ENCODE measurements around the gene AGBL4. TPM values are rescaled to one million over a fixed set of nuclear protein-coding genes. Genes with fewer than 3 reads are reported as not detected.

Gene AGBL4
- total RNA-seq, 1 donor from 2014 or later = 2.1 TPM

- no peaks in the 10 kb centered on the region for H3K9me3 ChIP-seq
- DNase-seq (no peak), ATAC-seq (no peak)
- no peak overlapping the region for H3K27ac ChIP-seq
- intact Hi-C loops (cut with DNase I) = no loop called here
- H3K36me3 ChIP-seq = no peaks in the 10 kb centered on the region
- no peaks in the 10 kb centered on the region for H3K4me1 ChIP-seq
- H3K27me3 ChIP-seq (ENCODE audit: low read depth) = no peaks in the 10 kb centered on the region
- H3K4me3 ChIP-seq = no peak overlapping the region
- no peak for TF ChIP-seq CTCF (IDR thresholded peaks at IDR 0.05)
Measured at GRCh38 chr1:48794816-48795215, 1228.9 kb downstream of the AGBL4 start.

- H3K27me3 ChIP-seq (ENCODE audit: low read depth) = no peaks in the 10 kb centered on the region
- no peak for ATAC-seq
- no peak for TF ChIP-seq CTCF (IDR thresholded peaks at IDR 0.05)
- no peak overlapping the region for H3K4me3 ChIP-seq
- H3K36me3 ChIP-seq = no peaks in the 10 kb centered on the region
- H3K4me1 ChIP-seq = no peaks in the 10 kb centered on the region
- H3K27ac ChIP-seq = no peak overlapping the region
- no peaks in the 10 kb centered on the region for H3K9me3 ChIP-seq
- intact Hi-C loops (cut with DNase I) = no loop called here
- DNase-seq = no peak
Measured at GRCh38 chr1:48793863-48794262, 1229.9 kb downstream of the AGBL4 start.

GRCh38 chr1:48792961-48793360 lies 1230.8 kb downstream of the AGBL4 start:
- TF ChIP-seq CTCF (IDR thresholded peaks at IDR 0.05) = no peak
- Histone ChIP-seq H3K4me3 (no peak overlapping the region), H3K36me3 (no peaks in the 10 kb centered on the region), H3K4me1 (no peaks in the 10 kb centered on the region), H3K9me3 (no peaks in the 10 kb centered on the region), H3K27ac (no peak overlapping the region), H3K27me3 (ENCODE audit: low read depth) (no peaks in the 10 kb centered on the region)
- ATAC-seq (no peak), DNase-seq (no peak)
- intact Hi-C loops (cut with DNase I) = no loop called here

GRCh38 chr1:48790397-48790796 lies 1233.4 kb downstream of the AGBL4 start:
- DNase-seq = no peak
- no peaks in the 10 kb centered on the region for H3K27me3 ChIP-seq (ENCODE audit: low read depth)
- H3K9me3 ChIP-seq = no peaks in the 10 kb centered on the region
- H3K4me3 ChIP-seq = no peak overlapping the region
- intact Hi-C loops (cut with DNase I) = no loop called here
- no peak overlapping the region for H3K27ac ChIP-seq
- ATAC-seq = no peak
- no peaks in the 10 kb centered on the region for H3K36me3 ChIP-seq
- H3K4me1 ChIP-seq = no peaks in the 10 kb centered on the region
- TF ChIP-seq CTCF (IDR thresholded peaks at IDR 0.05) = no peak

- DNase-seq = no peak
- H3K9me3 ChIP-seq = no peaks in the 10 kb centered on the region
- ATAC-seq = no peak
- TF ChIP-seq CTCF (IDR thresholded peaks at IDR 0.05) = no peak
- no peak overlapping the region for H3K27ac ChIP-seq
- intact Hi-C loops (cut with DNase I) = no loop called here
- H3K27me3 ChIP-seq (ENCODE audit: low read depth) = no peaks in the 10 kb centered on the region
- no peak overlapping the region for H3K4me3 ChIP-seq
- H3K4me1 ChIP-seq = no peaks in the 10 kb centered on the region
- no peaks in the 10 kb centered on the region for H3K36me3 ChIP-seq
Measured at GRCh38 chr1:48789903-48790302, 1233.9 kb downstream of the AGBL4 start.

- no peak for TF ChIP-seq CTCF (IDR thresholded peaks at IDR 0.05)
- no peaks in the 10 kb centered on the region for H3K4me1 ChIP-seq
- H3K27me3 ChIP-seq (ENCODE audit: low read depth) = no peaks in the 10 kb centered on the region
- ATAC-seq (no peak), DNase-seq (no peak)
- H3K36me3 ChIP-seq = no peaks in the 10 kb centered on the region
- intact Hi-C loops (cut with DNase I) = no loop called here
- H3K27ac ChIP-seq = no peak overlapping the region
- no peaks in the 10 kb centered on the region for H3K9me3 ChIP-seq
- no peak overlapping the region for H3K4me3 ChIP-seq
Measured at GRCh38 chr1:48785869-48786268, 1237.9 kb downstream of the AGBL4 start.
